ENCODE data around the gene THADA. TPM values are rescaled to one million over a fixed set of nuclear protein-coding genes. Genes with fewer than 3 reads are reported as not detected.
"Not testable (repeated sequence)": the region's sequence is repeated elsewhere in the genome, so short reads cannot be mapped to it uniquely, and the experiment has no call there.

THADA gene
- total RNA-seq, 1 experiment from 2014 or later, result 20.1 TPM

GRCh38 chr2:43446755-43447154, 149.1 kb downstream of the THADA start:
- not testable (repeated sequence) for H3K36me3 Mint-ChIP-seq (ENCODE audit: insufficient read depth in 1 of 3, low read depth in 3 of 3); H3K27ac ChIP-seq (ENCODE audit: insufficient read length, low read depth, low read length); H3K18ac ChIP-seq (ENCODE audit: insufficient read length, low read depth, low read length); H3K9me3 Mint-ChIP-seq; H2AFZ ChIP-seq (ENCODE audit: low read length); H2BK20ac ChIP-seq (ENCODE audit: low read depth, low read length, poor library complexity, severe bottlenecking); H2AK5ac ChIP-seq (ENCODE audit: insufficient read length, low read length); H3K4me3 Mint-ChIP-seq; H3K79me2 ChIP-seq (ENCODE audit: insufficient read depth, low read length); H2BK5ac ChIP-seq (ENCODE audit: insufficient read length, low read length); H4K8ac ChIP-seq (replicated peaks; ENCODE audit: insufficient read length, low read depth, low read length); H3K23ac ChIP-seq (ENCODE audit: insufficient read length, low read depth, low read length); H4K20me1 ChIP-seq (ENCODE audit: control insufficient read depth, insufficient read depth, insufficient read length); H2BK12ac ChIP-seq (ENCODE audit: insufficient read length, low read depth, low read length); H3K9ac ChIP-seq (ENCODE audit: extremely low read depth, insufficient read length, low read length); H2BK120ac ChIP-seq (ENCODE audit: low read depth, low read length, poor library complexity, severe bottlenecking); H3K27me3 Mint-ChIP-seq (ENCODE audit: low read depth); H3K23me2 ChIP-seq (ENCODE audit: insufficient read length, low read depth, low read length, poor library complexity, severe bottlenecking); DNase-seq; H3K27me3 ChIP-seq (ENCODE audit: insufficient read depth, low read length); H2BK15ac ChIP-seq (ENCODE audit: low read depth, low read length); H3K14ac ChIP-seq (ENCODE audit: insufficient read depth, low read length); H3K9me3 ChIP-seq (ENCODE audit: control insufficient read depth, low read depth, low read length); H3K4me2 ChIP-seq (ENCODE audit: insufficient read depth, insufficient read length, low read length); H4K91ac ChIP-seq (ENCODE audit: insufficient read length, low read depth, low read length); H3K79me1 ChIP-seq (ENCODE audit: insufficient read depth, low read depth, low read length, poor library complexity, severe bottlenecking); H3T11ph ChIP-seq (ENCODE audit: low read length); H3K56ac ChIP-seq (ENCODE audit: insufficient read length, low read depth, low read length); H4K5ac ChIP-seq (ENCODE audit: insufficient read length, low read depth, low read length); H3K4ac ChIP-seq (ENCODE audit: low read depth, low read length)
- peaks cover 11% of the 10 kb centered on the region; the same call in 1 of the 2 replicates for H3K4me1 ChIP-seq (ENCODE audit: insufficient read depth, low read length)
- peak; percentile 51 for TF ChIP-seq CTCF (conservative IDR thresholded peaks at IDR 0.05)
- WGBS (ENCODE audit: extremely low coverage, insufficient read length, low lambda C conversion rate), result no CpG with 5 or more reads among the region's 4 CpGs
- Mint-ChIP-seq H3K27ac (peak overlapping the region in 1 of 3 experiments; percentile 83; a peak in 1 of 7 replicates), H3K4me1 (peaks cover 36 to 43% of the 10 kb centered on the region in 2 experiments)

All from H9 (cell line).